Measurements from ENCODE around the gene LMO7.
A peak's percentile ranks its signal among the peaks of the same experiment; 100 is the strongest.

The LMO7 gene

DNA sequence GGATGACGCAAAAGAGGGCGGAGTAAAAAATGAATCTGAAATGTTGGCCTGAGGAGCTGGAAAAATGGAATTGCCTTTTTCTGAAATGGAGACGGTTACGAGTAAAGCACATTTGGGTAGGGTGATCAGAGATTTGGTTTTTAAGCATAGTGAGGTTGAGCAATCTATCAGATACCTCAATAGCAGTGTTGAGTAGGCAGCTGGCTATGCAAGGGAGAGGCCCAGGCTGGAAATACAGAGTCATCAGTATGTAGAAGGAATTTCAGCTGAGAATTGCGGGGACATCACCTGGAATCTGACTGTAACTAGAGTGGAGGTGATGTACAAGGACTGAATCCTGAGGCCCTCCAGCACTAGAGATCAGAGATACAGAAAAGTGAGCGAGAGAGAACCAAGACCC lies 224.8 kb downstream of the LMO7 start:
- no peak for FAIRE-seq

DNA sequence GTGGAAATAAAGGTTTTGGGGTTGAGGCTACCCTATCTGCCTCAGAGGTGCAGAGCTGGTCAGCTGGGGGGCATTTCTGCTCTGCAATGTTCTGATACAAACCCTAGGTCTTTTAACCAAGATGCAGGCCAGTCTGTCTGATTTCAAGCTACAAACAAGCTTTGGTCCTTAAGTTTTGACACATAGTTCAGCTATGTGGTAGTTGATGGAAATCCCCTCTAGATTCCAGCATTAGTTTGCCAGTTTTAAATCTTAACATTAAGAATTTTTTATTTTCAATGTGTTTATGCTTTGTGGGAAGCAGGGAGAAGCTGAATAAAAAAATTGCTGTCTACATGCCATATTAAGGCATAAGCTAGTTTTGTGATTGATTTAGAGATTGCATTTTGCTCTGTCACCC lies 225.7 kb downstream of the LMO7 start:
- FAIRE-seq: no peak

DNA sequence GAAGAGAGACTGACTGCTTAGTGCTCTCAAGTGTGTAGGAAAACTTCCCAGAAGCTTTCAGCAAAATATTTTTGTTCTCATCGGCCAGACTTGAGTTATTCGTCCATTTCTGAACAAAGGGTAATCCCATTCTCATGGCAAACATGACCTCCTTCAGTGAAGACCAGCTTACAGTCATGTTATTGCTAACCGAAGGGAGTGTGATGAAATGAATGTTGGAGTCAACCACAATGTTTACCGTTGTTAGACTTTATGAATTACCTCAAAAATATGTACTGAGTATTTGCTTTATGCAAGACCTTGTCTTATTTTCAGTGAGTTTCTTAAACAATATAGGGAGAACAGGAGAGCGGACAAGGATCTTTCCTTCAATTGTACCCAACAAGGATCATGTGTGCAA lies 228.6 kb downstream of the LMO7 start:
- FAIRE-seq: no peak

DNA sequence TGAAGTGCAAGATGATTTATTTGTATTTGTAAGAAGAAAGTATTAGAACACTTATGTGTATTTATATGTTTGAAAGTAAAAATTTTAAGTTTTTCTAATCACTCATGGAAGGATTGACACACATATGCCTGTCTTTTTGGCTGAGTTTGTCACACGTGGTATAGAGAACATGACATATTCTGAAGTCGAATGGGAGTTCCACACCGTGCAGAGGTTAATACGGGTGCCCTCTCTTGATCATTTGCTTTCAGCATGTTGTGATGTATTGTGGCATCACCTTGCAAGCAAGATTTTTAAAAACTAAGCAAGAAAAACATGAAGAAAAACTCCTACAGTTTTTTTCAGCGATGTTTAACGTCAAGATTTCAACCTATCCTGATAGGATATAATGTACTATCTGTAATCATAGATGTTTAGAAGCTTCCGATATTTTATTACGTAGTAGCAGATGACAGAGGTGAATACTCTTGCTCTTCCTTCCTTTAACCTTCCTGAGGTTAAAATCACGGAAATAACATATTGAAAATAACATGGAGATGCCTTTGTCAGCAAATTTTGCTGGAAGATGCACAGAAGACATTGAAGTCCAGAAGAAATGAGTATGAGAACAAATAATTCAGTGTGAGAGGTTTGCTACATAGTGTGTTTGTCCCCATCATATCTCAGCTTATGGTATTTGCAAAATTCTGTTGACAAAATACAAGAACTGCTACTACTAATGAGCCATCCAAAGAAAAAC lies 231.4 kb downstream of the LMO7 start:
- no peak for FAIRE-seq

DNA sequence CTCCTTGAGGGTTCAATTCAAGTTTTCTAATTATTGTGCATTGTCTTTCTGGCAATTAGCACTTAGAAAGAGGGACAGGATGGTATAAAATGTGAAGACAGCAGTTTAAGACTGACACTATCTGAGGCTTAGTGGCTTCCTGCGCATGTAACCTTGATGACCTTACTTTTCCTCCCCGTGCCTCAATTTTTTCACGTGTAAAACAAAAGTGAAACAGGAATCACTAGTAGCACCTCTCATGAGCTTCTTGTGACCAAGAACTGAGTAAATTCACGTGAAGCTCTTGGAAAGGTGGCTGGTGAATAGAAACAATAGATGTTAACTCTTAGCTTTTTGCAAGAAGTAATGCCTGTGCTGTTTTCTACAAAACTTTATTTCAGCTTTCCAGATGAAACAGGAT lies 233.9 kb downstream of the LMO7 start:
- no peak for FAIRE-seq

DNA sequence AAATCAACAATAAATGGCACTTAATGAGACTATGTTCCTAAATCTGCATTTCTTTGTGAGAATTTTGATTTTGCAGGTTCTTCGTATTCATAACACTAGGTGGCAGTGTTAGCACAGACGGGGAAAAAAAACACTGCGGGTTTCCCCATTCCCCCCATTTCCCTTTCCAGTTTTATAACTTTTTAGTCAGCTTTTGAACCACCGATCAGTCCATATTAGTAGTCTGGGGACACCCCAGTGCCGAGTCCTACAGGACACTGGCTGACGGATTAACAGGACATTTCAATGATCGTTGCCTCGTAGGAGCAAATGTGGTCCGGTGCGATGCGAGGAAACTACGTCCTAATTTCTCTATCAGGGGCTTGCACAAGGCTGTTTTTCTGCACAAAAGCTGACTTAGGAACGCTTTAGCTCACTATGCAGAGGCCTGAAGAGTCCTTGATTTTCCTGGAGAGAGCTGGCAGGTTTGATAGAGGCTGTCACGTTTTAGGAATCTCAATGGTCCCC lies 234.3 kb downstream of the LMO7 start:
- FAIRE-seq: peak; percentile 96

DNA sequence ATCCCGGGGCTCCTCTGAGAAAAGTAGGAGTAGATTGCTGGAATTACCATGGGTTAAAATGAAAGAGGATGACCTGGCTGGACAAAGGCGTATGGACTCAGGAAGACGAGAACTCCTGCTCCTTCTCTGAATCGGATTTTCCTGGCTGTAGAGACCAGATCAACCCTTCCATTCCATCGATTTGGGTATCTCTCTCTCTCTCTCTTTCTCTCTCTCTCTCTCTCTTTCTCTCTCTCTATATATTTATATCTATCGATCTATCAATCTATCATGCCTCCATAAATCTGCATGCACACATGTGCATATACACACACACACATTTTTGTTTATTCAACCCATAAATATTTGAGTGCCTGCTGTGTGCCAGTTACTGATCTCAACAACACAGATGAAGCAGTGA lies 234.9 kb downstream of the LMO7 start:
- no peak for FAIRE-seq

DNA sequence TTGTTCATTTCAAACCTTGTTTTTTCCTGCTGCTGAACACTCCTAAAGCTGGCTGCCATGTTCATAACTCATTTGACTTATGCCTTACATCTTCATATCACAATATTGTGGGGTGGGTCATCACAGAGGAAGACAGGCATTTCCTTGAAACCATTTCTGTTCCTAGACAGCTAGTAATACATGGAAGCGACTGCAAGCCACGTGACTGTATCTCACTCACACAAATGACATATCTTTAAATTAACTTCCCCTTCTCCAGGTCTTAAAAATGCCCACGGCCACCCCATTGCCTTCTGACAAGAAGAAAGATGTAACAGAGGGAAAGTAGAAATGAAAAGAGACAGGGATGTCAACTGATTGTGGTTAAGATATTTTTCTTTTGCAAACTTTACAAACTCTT lies 236.8 kb downstream of the LMO7 start:
- FAIRE-seq: no peak

DNA sequence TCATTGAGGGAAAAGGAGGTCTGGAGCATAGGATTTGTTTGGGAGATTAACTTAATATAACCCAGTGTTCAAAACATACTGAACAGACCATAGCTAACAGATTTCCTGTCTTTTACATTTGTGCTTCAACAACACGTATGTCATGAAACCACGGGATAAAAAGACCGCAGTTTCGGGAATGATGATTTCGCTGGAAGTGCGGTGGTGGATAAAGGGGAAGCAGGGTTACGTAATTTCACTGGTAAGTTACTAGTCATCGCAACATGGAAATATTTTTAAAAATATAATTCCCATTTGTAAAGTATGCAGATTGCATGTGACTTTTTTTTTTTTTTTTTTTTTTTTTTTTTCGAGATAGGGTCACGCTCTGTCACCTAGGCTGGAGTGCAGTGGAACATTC lies 237.4 kb downstream of the LMO7 start:
- no peak for FAIRE-seq

DNA sequence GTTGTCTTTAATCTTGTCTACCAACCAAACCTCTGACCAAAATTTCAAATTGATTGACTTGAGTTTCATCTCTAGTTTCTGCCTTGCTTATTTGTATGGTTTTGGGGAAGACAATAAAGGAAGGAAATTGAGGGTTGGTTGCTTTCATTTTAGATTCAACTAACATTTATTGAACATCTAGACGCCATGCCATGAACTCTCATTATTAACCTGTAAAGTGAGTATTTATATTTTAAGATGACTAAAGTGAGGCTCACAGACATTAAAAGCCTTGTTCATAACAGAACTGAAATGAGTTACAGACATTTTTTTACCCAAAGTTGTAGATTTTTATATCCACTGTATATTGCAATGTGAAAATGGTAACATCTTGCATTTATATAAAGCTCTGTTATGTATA lies 239.3 kb downstream of the LMO7 start:
- FAIRE-seq: no peak

DNA sequence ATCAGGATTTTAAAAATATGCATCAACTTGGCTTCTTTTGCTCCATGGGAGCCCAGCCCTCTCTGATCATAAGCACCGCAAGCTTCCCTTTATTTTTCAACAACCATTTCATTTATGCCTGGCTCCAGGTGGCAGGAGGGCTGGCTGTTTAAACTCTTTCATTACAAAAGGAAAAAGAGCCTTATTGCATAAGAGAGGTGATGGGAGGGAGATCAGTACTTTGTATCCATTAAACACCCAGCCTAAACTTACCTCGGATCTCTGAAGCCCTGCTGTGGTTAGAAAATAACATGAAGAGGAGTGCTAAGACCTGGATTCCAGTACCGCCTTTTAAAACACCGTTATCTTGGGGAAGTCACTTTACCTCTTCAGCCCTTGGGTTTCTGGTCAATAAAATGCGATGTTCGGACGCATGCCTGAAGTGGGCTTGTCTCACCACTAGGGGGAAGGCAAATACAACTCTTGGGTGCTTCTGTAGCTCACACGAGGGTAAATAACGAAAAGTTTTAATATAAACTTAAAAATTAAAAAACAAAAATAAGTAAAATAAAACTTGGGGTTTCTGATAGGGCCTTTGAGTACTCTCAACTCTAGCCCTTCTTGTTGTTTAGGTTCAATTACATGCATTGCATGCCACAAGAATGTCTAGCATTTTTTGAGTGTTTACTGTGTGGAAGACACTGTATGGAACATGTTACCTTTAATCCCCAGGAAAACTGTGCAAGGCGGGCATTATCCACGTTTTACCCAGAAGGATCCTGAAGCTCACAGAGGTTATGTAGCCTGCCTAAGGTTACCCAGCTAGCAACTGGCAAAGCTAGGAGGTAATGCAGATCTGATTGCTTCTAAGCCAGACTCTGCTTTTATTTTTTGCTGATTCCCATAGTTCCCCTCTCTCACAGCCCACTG lies 240.3 kb downstream of the LMO7 start:
- peak; percentile 79 for FAIRE-seq

DNA sequence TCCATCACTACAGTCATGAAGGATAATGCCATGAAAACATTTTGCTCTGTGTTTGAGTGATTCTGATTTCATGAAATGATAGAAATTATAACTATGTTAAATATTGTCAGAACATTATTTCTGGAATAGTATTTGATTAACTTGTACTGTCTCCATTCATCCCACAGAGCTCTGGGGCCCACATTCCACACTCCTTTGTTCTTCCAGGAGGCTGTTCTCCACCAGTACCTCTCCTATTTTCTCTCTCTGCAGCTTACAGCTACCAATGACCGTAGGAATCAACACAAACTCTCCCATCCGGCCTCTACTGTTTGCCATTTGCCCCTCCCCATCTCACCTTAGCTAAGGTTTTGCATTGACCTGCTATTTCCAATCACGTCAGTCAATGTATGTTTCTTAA lies 240.9 kb downstream of the LMO7 start:
- FAIRE-seq: no peak

DNA sequence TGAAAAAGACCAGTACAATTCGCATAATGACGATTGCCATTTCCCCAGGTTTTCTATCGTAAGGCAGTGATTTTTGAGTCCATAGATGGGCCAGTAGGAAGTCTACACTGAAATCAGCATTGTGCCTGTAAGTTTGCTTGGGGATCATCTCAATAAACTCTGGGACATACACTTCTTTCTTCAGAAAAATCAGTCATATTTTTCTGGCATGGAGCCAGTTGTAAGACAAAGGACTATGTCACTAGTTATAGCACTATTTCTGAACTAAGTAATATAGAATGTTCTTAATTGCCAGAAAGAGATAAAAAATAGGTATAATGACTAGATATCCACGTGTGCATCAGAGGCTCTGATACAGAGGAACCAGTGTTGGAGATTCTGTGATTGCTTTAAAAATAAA lies 243.5 kb downstream of the LMO7 start:
- no peak for FAIRE-seq

DNA sequence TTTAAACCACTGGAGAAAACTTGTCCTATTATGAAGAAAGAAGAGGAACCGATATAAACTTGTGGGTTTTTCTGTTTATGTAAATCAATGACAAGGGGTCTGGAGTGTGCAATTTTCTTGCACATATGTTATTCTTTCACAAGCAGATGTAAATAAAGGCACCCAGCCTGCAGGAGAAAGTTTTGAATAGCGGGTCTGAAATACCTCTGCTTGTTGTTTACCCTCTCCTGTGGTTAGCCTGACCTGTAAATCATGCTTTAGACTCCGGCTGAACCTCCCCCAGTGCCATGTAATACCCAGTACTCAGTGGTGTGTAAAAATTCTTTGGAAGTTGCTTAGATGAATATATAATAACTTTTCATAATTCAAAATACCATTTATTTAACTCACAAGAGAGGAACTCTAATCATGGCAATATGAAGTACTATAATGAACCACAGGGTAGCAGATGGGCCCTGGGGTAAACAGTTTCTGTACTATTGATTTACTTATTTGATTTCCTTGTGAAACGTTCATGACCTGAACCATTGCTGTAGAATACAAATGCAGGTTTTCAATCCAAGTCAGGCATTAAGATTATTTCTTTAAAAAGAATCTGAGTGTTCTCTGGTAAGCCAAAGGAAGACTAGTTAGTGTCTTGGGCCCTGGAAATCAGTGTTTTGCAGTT lies 245.1 kb downstream of the LMO7 start:
- no peak for FAIRE-seq

DNA sequence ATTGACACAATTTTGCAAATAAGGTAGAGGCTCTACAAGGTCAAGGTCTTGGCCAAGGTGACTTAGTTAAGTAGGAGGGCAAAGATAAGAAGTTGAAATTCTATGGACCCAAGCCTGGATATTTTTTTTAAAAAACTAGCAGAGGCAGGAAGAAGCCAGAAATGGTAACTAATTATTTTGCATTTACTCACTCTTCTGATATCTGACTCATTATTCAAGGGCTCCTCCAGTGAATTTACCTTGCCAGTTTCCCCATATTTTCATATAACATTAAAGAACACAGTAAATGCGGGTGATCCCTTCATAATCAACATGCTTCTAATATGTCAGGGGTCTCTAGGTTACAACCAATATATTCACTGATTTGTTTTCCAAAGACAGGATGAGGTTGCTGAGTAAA lies 246.1 kb downstream of the LMO7 start:
- no peak for FAIRE-seq

DNA sequence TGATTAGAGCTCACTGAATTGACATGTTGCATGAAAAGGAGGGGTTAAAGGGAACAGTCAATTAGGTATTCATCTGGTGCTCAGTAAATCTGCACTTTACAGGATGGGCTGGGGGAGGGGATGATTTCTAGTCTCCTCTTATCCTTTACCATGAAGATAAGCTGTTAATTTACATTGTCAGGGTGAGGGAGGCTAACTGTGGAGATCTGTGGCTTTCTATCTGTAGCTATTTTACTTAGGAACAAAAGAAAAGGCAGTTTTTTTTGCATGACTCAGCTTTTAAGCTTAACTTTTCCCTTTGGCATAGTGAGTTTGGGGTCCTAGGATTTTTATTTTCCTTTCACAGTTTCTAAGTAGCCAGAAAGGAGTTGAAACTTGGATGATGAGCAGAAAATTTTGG lies 253.3 kb downstream of the LMO7 start:
- FAIRE-seq: no peak

DNA sequence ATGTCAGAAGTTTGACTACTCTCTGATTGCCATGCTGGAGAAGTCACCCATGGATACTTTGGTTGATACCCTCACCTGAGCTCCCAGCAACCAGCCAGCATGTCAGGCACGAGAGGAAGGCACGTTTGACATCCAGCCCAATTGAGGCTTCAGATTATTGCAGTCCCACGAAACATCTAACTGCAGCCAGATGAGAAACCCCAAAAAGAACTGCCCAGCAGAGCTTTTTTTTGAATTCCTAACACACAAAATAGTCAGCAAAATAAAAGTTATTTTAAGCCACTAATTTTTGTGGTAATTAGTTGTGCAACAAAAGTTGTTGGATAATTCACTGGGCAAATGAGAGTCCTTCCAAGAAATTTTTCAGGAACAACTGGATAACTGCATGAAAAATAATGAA lies 259.0 kb downstream of the LMO7 start:
- FAIRE-seq: no peak

DNA sequence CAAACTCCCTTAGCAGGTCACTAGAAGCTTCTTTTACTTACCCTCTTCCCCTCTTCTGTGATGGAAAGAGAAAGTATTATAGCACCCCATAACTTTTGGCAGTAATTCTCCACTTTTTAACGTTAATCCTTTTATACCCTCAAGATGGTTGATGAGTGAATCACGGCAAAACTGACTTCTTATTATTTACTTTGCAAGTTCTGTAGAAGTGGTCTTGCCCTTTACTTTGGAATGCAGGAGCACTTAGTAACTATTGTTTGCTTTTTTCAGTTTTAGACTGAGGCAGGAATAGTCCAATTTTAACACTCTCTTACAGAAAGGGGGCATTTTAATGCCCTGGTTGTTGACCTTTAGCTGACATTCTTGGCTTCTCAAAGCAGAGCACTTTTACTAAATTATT lies 260.1 kb downstream of the LMO7 start:
- FAIRE-seq: no peak

DNA sequence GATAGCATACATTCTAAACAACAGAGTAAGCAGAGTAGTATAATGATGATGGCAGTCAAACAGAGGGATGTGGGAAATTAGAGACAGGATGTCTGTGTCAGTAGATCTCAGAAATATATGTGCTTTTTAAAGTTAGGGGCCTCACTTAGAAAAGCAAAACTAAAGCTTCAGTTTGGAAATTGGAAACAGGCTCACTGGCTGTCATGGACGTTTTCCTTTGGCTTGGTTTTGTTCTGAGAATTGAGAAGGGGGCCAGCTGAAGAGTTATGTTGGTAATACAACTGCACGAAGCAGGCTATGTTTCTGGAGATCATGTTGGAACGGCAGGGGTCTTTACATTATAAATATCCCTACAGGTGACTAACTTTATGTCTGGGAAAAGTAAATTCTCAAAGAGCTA lies 261.3 kb downstream of the LMO7 start:
- no peak for FAIRE-seq

DNA sequence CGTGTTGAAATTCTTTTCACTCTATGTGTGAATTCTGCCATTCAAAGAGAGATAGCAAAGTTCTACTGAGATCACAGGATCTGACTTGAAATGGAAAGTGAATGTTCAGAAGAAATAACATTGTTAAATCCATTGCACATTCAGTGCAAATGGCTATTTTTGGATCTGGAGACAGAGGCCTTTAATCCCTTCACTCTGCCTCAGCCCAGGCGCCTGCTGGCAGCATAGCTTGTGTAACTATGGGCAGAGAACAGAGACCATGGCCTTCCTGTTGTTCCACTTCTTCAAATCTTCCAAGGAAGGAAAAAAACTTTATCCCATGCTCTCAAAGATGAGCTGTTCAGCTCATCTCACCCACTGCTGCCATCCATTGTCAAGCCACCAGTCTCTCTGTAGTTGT lies 265.4 kb downstream of the LMO7 start:
- FAIRE-seq: no peak

DNA sequence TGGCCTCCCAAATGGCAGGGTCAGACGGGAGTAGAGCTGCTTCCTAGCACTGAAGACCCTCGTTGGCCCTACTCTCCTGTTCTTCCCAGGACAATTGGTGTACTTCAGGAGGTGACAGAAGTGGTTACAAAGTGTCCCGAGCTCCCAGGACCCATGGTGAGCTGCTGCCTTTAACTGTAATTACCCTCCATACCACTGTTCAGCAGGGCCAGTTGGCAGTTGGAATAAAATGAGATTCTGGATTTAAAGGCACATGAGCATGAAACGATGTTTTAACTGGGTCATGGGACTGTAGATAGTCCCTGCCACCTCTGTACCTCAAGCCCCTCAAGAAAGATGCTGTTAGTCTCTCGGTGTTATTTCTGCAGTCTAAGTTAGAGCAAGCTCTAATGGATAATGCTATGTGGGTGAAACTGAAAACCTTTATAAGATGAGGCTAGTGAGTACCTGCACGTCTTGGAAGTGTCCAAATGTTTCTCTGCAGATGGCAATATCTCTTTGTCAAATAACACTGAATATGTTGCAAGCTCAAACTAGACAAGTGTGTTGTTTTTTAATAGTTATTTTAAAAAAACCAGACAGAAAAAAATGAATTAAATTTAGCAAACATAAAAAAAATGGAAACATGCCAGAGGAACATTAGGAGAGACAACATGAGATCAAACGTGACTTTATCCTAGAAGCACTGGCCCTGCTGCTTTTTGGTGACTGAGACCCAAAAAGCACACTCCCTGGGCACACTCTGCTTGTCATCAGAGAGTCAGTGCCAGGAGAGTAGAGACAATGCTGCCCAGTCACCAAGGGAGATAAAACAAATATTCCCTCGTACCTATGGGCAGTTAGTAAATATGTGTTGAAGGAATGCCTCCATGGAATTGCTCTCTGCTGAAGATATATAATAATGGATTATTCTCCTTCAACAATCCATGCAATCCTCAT lies 266.3 kb downstream of the LMO7 start:
- FAIRE-seq: no peak

DNA sequence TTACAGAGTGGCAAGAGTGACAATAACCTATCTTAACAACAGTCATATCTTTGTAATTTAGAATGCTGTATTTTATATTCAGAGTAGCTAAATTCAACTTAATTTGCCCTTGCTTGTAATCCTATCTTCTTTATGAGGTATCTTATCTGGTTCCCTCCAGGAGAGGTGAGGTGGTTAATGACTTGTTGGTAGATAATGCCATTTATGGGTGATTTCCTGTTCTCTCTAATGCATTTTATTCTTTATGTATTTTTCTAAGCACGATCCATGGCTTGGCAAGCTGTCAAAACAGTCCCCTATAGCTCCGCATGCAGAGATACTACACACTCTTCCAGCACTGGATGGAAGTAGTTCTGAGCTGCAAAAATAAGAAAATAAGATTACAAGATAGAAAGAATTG lies 267.9 kb downstream of the LMO7 start:
- FAIRE-seq: no peak

DNA sequence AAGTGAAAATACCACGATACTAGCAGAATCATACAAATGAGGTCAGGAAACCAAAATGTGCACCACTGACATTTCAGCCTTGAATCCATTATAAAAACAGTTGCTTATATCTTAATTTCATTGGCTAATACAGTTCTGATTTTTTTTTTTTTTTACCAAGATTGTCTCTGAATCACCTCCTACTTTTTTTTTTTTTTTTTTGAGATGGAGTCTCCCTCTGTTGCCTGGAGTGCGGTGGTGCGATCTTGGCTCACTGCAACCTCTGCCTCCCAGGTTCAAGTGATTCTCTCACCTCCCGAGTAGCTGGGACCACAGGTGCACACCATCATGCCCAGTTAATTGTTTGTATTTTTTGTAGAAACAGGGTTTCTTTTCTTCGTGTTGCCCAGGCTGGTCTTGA lies 270.2 kb downstream of the LMO7 start:
- no peak for FAIRE-seq

All from islet of Langerhans (tissue), 1 donor.